Mesothelial cell of epicardium (in vitro differentiated cells): ENCODE measurements around the gene PGAP1. TPM values are rescaled to one million over a fixed set of nuclear protein-coding genes. Genes with fewer than 3 reads are reported as not detected.

Source experiments
- DNase-seq, 2 experiments: peaks; one replicate each; pipeline ENCODE4 v3.0.0; 2021; ENCODE audit warnings: low spot score in 2 of 2; ENCODE audit not compliant: unreplicated experiment in 2 of 2
- H3K27ac Mint-ChIP-seq: 2 replicates; pipeline ENCODE4 v1.8.0; 2021; ENCODE audit warnings: mixed read lengths
- H3K27me3 Mint-ChIP-seq: 2 replicates; pipeline ENCODE4 v1.8.0; 2021; ENCODE audit warnings: low read depth, mixed read lengths
- H3K36me3 Mint-ChIP-seq: 2 replicates; pipeline ENCODE4 v1.8.0; 2021; ENCODE audit warnings: mixed read lengths
- H3K4me1 Mint-ChIP-seq: 2 replicates; pipeline ENCODE4 v1.8.0; 2021; ENCODE audit warnings: mixed read lengths
- H3K4me3 Mint-ChIP-seq: 2 replicates; pipeline ENCODE4 v1.8.0; 2021; ENCODE audit warnings: mild to moderate bottlenecking, moderate library complexity, mixed read lengths
- H3K9me3 Mint-ChIP-seq: 2 replicates; pipeline ENCODE4 v1.8.0; 2021; ENCODE audit warnings: mixed read lengths
- total RNA-seq: library from RNA; stranded (reverse); gene quantifications from 3 replicates; pipeline ENCODE4 v1.2.1, GENCODE V29; 2021
- TF ChIP-seq, protein P1 (sequence below): fragments of 200-600 bp; sonication (generic); IDR thresholded peaks from one replicate; pipeline ENCODE4 v1.5.0; 2021; ENCODE audit warnings: antibody characterized with exemption; ENCODE audit not compliant: unreplicated experiment

Gene PGAP1
- total RNA-seq, 1 donor from 2014 or later, result 55.6 TPM

- peaks cover 16% of the 10 kb centered on the region for H3K4me1 Mint-ChIP-seq
- H3K36me3 Mint-ChIP-seq, result peaks cover 5% of the 10 kb centered on the region
- DNase-seq, result no peak
- no peak overlapping the region for H3K27ac Mint-ChIP-seq
- peaks cover 34% of the 10 kb centered on the region for H3K9me3 Mint-ChIP-seq
- TF ChIP-seq, protein P1, sequence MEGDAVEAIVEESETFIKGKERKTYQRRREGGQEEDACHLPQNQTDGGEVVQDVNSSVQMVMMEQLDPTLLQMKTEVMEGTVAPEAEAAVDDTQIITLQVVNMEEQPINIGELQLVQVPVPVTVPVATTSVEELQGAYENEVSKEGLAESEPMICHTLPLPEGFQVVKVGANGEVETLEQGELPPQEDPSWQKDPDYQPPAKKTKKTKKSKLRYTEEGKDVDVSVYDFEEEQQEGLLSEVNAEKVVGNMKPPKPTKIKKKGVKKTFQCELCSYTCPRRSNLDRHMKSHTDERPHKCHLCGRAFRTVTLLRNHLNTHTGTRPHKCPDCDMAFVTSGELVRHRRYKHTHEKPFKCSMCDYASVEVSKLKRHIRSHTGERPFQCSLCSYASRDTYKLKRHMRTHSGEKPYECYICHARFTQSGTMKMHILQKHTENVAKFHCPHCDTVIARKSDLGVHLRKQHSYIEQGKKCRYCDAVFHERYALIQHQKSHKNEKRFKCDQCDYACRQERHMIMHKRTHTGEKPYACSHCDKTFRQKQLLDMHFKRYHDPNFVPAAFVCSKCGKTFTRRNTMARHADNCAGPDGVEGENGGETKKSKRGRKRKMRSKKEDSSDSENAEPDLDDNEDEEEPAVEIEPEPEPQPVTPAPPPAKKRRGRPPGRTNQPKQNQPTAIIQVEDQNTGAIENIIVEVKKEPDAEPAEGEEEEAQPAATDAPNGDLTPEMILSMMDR, result no peak
- no peak overlapping the region for H3K4me3 Mint-ChIP-seq
- H3K27me3 Mint-ChIP-seq, result no peaks in the 10 kb centered on the region
These were observed 105.3 kb downstream of the PGAP1 start for GRCh38 chr2:196821195-196821594.

GRCh38 chr2:196809260-196809659, 117.2 kb downstream of the PGAP1 start, which contains the start of gene C2orf66:
TSS of gene C2orf66 (minus strand) at chr2:196809355. CDS start at chr2:196809336, 19 bp downstream.
- H3K27me3 Mint-ChIP-seq, result peaks cover 48% of the 10 kb centered on the region
- H3K9me3 Mint-ChIP-seq, result peaks cover 10% of the 10 kb centered on the region
- H3K36me3 Mint-ChIP-seq, result no peaks in the 10 kb centered on the region
- no peaks in the 10 kb centered on the region for H3K4me1 Mint-ChIP-seq
- no peak within 1 kb of the TSS for H3K4me3 Mint-ChIP-seq
- no peak for DNase-seq
- TF ChIP-seq, protein P1, result no peak
- H3K27ac Mint-ChIP-seq, result no peak within 1 kb of the TSS

DNA sequence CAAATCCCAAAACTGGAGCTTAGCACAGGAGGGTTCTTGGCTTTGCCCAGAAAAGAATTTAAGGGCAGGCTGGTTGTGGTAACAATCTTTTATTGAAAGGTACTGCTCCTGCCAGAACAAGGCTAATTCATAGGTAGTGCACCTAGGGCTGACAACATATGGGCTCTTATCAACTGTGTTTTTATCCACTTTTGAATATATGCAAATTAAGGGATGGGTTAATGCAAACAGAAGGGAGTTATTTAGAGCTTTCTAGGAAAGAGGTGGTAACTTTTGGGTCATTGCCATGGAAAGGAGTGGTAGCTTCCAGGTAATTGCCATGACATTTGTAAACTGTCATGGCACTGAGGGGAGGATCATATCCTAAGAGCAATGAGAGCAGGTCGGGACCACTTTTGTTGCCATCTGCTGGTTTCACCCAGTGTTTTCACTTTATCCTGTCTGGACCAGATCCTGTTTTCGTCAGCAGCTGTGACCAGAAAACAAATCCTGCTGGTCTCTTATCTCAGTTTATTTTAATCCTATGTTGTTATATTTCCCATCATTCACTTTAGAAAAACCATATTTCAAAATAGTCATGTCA, 118.3 kb downstream of the PGAP1 start:
- TF ChIP-seq, protein P1, result no peak
- Mint-ChIP-seq H3K9me3 (peaks cover 5% of the 10 kb centered on the region), H3K4me1 (no peaks in the 10 kb centered on the region), H3K27ac (no peak overlapping the region), H3K36me3 (no peaks in the 10 kb centered on the region), H3K27me3 (peaks cover 49% of the 10 kb centered on the region), H3K4me3 (no peak overlapping the region)
- no peak for DNase-seq

DNA sequence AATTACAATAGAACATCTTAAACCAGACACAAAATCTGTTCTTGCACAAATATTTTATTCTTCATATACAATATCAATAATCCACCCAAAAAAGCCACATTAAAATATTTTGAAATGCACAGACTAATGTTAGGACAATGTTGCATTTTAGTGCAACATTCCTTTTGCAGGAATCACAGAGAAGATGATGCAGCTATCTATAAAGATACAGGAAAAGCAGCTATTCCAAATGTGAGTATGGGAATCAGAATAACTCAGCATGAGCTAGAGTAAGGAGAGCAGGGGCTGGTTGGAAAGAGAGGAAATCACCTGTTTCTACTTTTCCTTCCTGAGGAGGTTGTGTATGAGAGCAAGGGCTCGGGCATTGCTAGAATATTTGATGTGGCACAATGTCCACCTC, 122.1 kb downstream of the PGAP1 start:
- DNase-seq, result no peak
- Mint-ChIP-seq H3K27ac (no peak overlapping the region), H3K9me3 (peaks cover 6% of the 10 kb centered on the region), H3K4me3 (no peak overlapping the region), H3K36me3 (no peaks in the 10 kb centered on the region), H3K27me3 (peaks cover 33% of the 10 kb centered on the region), H3K4me1 (peaks cover 1% of the 10 kb centered on the region)
- TF ChIP-seq, protein P1, result no peak

DNA sequence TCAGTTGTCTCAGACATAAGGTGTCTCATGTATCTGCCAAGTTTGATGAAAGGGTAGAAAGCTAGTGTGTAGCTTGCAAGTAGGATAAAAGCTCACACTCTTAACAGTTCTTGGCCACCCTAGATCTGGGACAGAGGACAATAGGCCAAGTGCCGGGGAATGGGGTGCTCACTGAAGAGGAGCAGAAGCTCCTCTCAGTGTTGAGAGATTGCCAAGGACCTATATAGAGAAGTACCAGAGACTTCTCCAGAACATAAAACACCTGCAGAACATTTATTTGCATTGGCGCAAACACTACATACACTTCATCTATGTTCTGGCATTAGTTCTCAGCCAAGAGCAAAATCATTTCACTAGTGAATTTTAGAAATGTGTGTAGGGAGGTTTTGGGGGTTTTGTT, 124.1 kb downstream of the PGAP1 start:
- H3K27ac Mint-ChIP-seq, result no peak overlapping the region
- TF ChIP-seq, protein P1, result no peak
- H3K27me3 Mint-ChIP-seq, result peaks cover 29% of the 10 kb centered on the region
- peaks cover 9% of the 10 kb centered on the region for H3K4me1 Mint-ChIP-seq
- peaks cover 6% of the 10 kb centered on the region for H3K9me3 Mint-ChIP-seq
- H3K4me3 Mint-ChIP-seq, result no peak overlapping the region
- peaks cover under 1% of the 10 kb centered on the region for H3K36me3 Mint-ChIP-seq
- no peak for DNase-seq
